ENCODE data around the gene SLFN12L.

SLFN12L gene

DNA sequence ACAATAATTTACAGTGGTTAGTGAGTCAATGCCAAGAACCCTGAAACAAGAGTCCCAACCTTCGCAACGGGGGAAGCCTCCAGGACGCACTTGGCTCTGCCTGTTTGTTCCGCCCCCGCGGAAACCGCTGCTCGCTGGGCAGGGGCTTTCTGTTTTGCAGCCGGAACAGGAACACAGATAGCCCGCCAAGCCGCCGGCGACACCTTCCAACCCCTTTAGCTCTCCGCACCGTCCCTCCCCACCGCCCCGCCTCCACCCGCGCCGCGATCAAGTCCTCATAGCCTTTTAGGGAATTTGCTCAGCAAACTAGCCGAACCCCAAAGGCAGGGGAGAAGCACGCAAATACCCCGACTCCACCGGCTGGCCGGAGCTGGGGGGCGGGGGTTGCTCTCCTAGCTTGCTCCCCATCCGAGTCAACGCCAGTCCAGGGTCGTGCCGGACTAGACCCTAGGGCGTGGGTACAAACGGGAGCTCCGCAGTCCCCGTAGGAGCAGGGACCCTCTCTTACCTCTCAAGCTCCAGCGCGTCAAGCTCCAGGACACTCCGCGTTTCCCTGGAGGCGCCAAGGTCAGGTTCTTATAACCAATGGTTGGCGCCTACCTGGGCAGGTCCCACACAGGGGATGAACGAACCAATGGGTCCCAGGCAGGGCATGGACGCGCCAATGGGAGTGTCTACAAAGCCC lies 89.1 kb downstream of the SLFN12L start, which contains the start of gene SLFN13:
TSS of gene SLFN13 (minus strand) at position 553 of the 685 bp plus-strand sequence. CDS start 3,086 bp downstream, outside the sequence.
- TF ChIP-seq, protein P1, sequence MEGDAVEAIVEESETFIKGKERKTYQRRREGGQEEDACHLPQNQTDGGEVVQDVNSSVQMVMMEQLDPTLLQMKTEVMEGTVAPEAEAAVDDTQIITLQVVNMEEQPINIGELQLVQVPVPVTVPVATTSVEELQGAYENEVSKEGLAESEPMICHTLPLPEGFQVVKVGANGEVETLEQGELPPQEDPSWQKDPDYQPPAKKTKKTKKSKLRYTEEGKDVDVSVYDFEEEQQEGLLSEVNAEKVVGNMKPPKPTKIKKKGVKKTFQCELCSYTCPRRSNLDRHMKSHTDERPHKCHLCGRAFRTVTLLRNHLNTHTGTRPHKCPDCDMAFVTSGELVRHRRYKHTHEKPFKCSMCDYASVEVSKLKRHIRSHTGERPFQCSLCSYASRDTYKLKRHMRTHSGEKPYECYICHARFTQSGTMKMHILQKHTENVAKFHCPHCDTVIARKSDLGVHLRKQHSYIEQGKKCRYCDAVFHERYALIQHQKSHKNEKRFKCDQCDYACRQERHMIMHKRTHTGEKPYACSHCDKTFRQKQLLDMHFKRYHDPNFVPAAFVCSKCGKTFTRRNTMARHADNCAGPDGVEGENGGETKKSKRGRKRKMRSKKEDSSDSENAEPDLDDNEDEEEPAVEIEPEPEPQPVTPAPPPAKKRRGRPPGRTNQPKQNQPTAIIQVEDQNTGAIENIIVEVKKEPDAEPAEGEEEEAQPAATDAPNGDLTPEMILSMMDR (IDR thresholded peaks at IDR 0.05; ENCODE audit: low read depth, low read length) = no peak
- H3K4me3 ChIP-seq (ENCODE audit: low read depth, low read length) = peak within 1 kb of the TSS; percentile 50

GRCh38 chr17:35447499-35447898 lies 90.0 kb downstream of the SLFN12L start:
- no peak overlapping the region for H3K4me3 ChIP-seq (ENCODE audit: low read depth, low read length)
- TF ChIP-seq, protein P1 (IDR thresholded peaks at IDR 0.05; ENCODE audit: low read depth, low read length) = no peak

DNA sequence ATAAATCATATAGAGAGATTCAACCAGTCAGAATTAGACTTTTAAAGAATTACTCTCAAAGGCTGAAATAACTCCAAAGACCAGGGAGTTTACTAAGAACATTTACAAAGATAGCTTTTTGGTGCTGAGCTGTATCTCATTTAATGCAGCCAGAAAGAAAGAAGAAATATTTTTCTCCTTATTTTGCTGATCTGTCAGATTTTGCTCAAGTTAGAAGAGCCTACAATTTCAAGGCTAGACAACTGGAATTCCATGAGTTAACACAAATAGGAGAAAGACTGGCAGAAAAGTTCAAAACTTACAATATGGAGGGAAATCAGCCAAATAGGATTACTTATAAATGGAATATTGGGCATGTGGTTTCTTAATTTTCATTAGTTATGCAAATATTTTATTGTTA lies 99.0 kb downstream of the SLFN12L start:
- H3K4me3 ChIP-seq (ENCODE audit: low read depth, low read length) = no peak overlapping the region
- TF ChIP-seq, protein P1 (IDR thresholded peaks at IDR 0.05; ENCODE audit: low read depth, low read length) = no peak

DNA sequence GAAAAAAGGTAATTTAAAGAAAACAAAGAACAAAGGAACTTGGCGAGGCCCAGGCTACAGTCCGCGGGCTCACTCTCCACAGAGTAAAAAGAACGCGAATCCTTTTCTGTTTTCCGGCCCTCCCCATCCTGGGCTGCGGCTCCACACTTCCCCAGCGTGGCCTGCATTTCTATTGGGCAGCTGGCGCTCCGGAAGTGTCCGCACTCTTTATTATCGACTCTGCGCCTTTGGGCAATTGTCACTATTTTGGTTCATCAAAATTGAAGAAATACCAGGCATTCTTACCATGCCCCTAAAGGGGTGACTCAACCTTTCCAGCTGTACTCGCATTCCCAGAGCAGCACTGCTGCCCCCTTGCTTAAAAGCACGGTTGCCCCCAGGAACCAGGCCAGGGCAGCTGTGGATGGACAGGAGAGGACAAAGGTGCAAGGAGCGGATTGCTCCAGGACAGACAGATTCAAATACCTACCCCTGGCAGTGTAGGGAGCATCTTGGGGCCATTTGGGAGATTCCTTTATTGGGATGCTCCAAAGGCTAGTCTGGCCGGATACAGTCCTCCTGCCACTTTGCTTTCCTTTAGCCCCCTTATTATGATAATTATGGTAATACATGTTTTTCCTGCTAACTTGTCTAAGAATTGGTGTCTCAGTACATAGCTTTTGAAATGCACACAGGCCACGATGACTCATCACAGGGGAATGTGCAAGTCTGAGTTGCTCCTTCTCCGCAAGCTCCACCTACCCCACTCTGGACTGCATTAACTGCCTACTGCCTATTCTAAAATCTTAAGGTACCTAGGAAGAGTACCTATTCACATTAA lies 104.2 kb downstream of the SLFN12L start:
- TF ChIP-seq, protein P1 (IDR thresholded peaks at IDR 0.05; ENCODE audit: low read depth, low read length) = no peak
- H3K4me3 ChIP-seq (ENCODE audit: low read depth, low read length) = peak overlapping the region; percentile 65

- peak within 1 kb of the TSS; percentile 65 for H3K4me3 ChIP-seq (ENCODE audit: low read depth, low read length)
- TF ChIP-seq, protein P1 (IDR thresholded peaks at IDR 0.05; ENCODE audit: low read depth, low read length) = no peak
Measured at GRCh38 chr17:35432176-35433074, 105.1 kb downstream of the SLFN12L start, which contains the start of gene SLFN12. Gene SLFN12, minus strand, starts transcription at chr17:35432500. Its CDS starts 9,472 bp downstream, at chr17:35423028.

DNA sequence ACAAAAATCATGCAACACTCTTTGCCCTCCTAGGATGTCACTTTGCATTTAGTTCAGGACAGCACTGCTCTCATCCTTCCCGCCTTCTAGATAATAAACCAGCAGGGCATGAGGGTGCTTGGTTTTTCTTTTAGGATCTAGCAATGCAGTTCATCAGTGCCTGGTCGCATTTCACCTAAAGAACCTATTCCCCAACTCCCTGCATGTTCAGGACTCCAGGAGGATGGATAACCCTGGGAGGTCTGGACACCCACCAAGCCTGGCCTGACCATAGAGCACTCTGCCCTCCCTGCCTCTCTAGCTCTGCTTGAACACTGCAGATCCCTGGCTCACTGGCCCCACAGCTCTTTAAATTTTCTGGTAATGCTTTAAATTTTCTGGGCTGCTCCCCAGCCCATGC lies 107.8 kb downstream of the SLFN12L start:
- no peak overlapping the region for H3K4me3 ChIP-seq (ENCODE audit: low read depth, low read length)
- TF ChIP-seq, protein P1 (IDR thresholded peaks at IDR 0.05; ENCODE audit: low read depth, low read length) = no peak
